Activated CD4-positive, alpha-beta T cell treated with anti-CD3 and anti-CD28 coated beads, Interleukin-2, amount 50 U/mL, for 48 hours (primary cell): ENCODE data around the gene CYP2B6.
"Not testable (repeated sequence)": the region's sequence is repeated elsewhere in the genome, so short reads cannot be mapped to it uniquely, and the experiment has no call there.

ENCODE experiments used
- DNase-seq, 2 experiments: peaks; one replicate each; pipeline ENCODE4 v3.0.0-alpha.2; 2020

CYP2B6 gene

GRCh38 chr19:40990972-40991381 lies at the start of gene CYP2B6:
Gene CYP2B6, plus strand, starts transcription at chr19:40991282. Its CDS starts 24 bp downstream, at chr19:40991306.
- DNase-seq: no peak

GRCh38 chr19:40941481-40942219 lies 49.4 kb upstream of the CYP2B6 start:
- DNase-seq: no peak

DNA sequence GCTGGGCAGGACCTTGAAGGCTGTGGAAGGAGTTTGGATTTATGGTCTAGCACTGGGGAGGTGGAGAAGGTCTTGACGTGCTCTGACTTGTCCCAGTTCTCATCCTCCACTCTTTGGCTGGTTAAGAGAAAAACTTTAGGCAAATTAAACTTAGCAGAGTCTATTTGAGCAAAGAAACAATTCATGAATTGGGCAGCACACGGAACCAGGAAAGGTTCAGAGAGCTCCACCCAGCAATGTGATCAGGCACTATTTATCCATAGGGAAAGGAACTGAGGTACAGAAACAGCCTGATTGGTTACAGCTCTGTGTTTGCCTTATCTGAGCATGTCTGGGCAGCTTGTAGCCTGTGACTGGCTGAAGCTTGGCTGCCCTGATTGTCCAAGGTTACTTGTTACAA lies 45.4 kb upstream of the CYP2B6 start:
- no peak for DNase-seq

- DNase-seq: no peak
Measured at GRCh38 chr19:40947114-40947513, 44.0 kb upstream of the CYP2B6 start.

- DNase-seq: no peak
Measured at GRCh38 chr19:40947573-40947972, 43.5 kb upstream of the CYP2B6 start.

DNA sequence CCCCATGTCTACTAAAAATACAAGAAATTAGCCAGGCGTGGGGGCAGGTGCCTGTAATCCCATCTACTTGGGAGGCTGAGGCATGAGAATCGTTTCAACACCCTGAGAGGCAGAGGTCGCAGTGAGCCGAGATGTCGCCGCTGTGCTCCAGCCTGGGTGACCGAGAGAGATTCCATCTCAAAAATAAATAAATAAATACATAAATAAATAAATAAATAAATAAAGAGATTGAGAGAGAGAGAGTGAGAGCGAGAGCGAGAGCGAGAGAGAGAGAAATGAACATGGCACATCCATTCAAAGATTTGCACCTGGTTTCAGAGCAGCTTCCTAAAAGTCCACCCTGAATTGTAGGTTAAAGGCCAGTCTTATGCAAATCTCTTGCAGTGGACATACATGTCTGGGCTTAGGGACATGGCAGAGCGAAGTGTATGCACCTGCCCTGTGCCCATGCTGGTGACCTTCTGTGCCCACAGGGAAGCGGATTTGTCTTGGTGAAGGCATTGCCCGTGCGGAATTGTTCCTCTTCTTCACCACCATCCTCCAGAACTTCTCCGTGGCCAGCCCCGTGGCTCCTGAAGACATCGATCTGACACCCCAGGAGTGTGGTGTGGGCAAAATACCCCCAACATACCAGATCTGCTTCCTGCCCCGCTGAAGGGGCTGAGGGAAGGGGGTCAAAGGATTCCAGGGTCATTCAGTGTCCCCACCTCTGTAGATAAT lies 42.3 kb upstream of the CYP2B6 start:
- no peak for DNase-seq

- DNase-seq: no peak
Measured at GRCh38 chr19:40954573-40954972, 36.5 kb upstream of the CYP2B6 start.

DNA sequence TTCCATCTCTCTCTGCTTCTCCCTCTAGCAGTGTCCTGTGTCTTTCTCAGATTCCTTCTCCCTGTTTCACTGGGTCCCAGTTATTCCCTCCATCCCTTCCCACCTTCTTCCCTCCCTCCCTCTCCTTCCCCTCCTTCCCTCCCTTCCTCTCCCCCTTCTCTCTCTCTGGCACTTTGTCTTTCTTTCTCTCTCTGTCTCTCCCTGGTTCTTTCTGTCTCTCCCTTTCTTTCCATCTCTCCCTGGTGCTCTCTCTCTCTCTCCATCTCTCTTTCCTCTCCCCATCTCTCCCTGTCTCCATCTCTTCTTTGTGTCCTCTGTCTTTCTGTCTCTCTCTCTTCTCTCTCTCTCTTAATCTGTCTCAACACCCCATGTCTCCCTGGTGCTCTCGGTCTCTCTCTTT lies 31.7 kb upstream of the CYP2B6 start:
- DNase-seq: no peak

DNA sequence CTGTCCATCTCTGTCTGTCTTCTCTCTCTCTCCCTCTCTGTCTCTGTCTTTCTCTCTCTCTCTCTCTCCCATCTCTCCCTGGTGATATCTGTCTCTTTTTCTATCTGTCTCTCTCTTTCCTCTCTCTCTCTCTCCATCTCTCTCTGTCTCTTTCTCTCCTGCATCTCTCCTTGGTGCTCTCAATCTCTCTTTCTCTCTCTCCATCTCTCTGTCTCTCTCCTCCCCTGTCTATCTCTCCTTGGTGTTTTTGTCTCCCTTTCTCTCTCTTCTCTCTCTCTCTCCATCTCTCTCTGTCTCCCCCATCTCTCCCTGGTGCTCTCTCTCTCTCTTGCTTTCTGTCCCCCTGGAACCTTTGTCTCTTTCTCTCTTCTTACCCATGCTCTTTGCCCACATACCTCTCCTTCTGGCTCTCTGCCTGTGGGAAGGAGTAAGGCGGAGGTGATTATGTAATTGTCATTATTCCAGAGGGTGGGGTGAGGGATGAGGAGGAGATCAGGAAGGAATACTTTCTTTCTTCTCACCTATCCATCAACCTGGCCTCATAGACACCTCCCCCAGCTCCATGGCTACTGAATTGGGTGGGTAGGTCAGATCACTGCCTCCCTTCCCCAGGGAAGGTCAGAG lies 30.9 kb upstream of the CYP2B6 start:
- DNase-seq: no peak

DNA sequence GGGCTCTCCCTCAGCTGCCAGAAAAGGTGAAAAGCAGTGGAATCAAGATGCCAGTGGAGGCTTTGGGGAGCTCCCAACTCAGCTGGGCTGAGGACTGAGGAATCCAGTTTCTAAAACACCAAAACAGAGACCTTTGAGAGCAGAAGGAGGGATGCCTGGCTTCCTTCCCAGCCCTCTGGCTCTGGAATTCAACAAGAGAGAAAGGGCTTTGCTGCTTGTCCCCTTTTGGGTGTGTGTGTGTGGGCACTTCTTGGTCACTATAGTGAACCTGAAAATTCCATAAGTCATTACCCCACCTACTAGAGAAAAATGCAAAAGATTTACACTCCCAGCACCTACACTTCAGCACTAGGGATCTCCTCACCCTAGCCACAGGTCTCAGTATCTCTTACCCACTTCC lies 30.3 kb upstream of the CYP2B6 start:
- DNase-seq: no peak

- no peak for DNase-seq
Measured at GRCh38 chr19:40962460-40962961, 28.6 kb upstream of the CYP2B6 start.

- not testable (repeated sequence) for DNase-seq
Measured at GRCh38 chr19:40964361-40964760, 26.7 kb upstream of the CYP2B6 start.

DNA sequence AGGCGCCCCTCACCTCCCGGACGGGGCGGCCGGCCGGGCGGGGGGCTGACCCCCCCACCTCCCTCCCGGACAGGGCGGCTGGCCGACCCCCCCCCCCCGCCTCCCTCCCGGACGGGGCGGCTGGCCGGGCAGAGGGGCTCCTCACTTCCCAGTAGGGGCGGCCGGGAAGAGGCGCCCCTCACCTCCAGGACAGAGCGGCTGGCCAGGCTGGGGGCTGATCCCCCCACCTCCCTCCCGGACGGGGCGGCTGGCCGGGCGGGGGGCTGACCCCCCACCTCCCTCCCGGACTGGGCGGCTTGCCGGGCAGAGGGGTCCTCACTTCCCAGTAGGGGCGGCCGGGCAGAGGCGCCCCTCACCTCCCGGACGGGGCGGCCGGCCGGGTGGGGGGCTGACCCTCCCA lies 25.7 kb upstream of the CYP2B6 start:
- not testable (repeated sequence) for DNase-seq

- not testable (repeated sequence) for DNase-seq
Measured at GRCh38 chr19:40966591-40966990, 24.5 kb upstream of the CYP2B6 start.

DNA sequence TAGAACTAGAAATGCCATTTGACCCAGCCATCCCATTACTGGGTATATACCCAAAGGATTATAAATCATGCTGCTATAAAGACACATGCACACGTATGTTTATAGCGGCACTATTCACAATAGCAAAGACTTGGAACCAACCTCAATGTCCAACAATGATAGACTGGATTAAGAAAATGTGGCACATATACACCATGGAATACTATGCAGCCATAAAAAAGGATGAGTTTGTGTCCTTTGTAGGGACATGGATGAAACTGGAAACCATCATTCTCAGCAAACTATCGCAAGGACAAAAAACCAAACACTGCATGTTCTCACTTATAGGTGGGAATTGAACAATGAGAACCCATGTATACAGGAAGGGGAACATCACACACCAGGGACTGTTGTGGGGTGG lies 23.0 kb upstream of the CYP2B6 start:
- DNase-seq: not testable (repeated sequence)

DNA sequence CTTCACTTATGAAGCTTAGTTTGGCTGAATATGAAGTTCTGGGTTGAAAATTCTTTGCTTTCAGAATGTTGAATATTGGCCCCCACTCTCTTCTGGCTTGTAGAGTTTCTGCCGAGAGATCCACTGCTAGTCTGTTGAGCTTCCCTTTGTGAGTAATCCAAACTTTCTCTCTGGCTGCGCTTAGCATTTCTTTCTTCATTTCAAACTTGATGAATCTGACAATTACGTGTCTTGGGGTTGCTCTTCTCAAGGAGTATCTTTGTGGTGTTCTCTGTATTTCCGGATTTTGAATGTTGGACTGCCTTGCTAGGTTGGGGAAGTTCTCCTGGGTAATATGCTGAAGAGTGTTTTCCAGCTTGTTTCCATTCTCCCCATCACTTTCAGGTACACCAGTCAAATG lies 21.4 kb upstream of the CYP2B6 start:
- DNase-seq: not testable (repeated sequence)

- DNase-seq: not testable (repeated sequence)
Measured at GRCh38 chr19:40970396-40971345, 20.4 kb upstream of the CYP2B6 start.

DNA sequence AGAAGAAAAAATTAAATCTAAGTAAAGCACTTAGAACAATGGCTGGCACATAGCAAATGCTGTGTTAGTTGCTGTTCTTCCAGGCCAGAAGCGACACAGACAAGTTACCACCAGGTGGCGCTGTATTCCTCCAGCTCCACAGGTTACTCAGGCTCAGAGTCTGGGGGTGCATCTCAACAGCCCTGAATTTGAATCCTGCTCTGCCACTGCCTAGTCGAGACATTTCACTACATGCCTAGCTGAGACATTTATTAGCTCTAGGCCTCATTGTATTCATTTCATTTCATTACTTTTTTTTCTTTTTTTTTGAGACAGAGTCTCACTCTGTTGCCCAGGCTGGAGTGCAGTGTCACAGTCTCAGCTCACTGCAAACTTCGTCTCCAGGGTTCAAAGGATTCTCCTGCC lies 16.4 kb upstream of the CYP2B6 start:
- peak; percentile 76 to 83 for DNase-seq

DNA sequence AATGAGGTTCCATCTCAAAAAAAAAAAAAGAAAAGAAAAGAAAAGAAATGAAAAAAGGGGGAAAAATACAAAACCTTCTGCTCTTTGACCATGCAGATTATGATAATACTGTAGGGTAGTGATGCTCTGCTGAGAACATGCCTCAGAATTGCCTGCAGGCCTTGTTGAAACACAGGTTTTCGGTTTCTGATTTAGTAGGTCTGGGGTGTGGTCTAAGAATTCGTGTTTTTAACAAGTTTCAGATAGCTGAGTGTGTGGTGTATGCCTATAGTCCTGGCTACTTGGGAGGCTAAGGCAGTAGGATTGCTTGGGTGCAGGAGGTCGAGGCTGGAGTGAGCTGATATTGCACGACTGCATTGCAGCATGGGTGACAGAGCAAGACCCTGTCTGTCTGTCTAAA lies 14.9 kb upstream of the CYP2B6 start:
- DNase-seq: no peak

GRCh38 chr19:40976724-40977123 lies 14.4 kb upstream of the CYP2B6 start:
- DNase-seq: no peak

- not testable (repeated sequence) for DNase-seq
Measured at GRCh38 chr19:40979759-40980158, 11.3 kb upstream of the CYP2B6 start.

DNA sequence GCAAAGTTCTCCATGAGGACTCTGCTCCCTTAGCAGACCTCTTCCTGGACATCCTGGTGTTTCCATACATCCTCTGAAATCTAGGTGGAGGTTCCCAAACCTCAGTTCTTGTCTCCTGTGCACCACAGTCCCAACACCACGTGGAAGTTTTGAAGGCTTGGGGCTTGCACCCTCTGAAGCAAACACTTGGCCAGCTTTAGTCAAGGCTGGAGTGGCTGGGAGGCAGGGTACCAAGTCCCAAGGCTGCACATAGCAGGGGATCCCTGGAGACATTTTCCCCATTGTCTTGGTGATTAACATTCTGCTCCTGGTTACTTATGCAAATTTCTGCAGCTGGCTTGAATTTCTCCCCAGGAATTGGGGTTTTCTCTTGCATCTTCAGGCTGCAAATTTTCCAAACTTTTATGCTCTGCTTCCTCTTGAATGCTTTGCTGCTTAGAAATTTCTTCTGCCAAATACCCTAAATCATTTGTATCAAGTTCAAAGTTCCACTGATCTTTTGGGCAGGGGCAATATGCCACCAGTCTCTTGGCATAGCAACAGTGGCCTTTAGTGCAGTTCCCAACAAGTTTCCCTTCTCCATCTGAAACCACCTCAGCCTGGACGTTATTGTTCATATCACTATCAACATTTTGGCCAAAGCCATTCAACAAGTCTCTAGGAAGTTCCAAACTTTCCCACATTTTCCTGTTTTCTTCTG lies 10.2 kb upstream of the CYP2B6 start:
- DNase-seq: not testable (repeated sequence)
